Measurements from ENCODE around the gene OLFM2.

OLFM2 gene

GRCh38 chr19:9906475-9907087 is 29.7 kb downstream of the OLFM2 start:
- DNase-seq = no peak

DNA sequence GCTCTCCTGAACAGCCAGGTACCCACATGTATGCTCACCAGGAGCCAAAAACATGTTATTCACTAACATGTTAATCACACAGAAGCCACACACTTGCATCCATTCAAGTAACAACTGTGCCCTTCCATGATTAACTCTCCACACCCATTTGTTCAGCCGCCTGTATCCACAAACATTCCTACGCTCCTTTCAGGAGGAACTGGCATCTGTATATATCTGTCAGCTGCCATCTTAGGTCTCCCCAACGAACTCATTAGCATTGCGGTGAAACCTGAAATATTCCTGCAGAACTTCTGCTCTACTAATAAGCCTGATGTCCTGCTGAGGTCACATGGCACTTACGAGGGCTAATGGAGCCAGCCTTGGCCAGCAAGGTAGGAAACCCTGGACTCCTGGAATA is 33.0 kb downstream of the OLFM2 start:
- DNase-seq = no peak

DNA sequence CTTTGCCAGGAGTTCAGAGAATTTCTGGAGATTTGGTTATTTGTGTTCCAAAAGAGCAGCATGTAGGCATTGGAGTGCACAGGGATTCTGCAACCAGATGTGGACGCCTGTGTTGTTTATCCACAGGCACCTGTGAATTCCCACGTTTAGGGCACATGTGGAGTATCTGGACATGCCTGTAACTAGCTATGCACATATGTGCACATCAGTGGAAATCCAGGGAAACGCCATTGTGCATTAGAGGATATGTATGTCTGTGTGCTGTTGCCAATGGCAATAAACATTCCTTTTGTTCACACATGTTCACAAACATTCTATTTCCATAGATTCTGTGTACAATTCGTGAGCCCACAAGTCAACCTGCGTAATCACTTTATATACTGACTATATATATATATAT is 34.7 kb downstream of the OLFM2 start:
- DNase-seq = no peak

DNA sequence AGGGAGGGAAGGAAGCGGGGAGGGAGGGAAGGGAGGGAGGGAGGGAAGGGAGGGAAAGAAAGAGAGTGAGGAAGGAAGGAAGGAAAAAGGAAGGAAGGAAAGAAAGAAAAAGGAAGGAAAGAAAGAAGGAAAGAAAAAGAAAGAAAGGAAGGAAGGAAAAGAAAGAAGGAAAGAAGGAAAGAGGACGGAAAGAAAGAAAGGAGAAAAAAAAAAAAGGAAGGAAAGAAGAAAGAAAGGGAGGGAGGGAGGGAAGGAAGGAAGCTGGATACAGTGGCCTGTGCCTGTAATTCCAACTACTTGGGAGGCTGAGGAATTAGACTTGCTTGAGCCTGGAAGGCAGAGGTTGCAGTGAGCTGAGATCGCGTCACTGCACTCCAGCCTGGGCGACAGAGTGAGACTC is 35.3 kb downstream of the OLFM2 start:
- DNase-seq = no peak

DNA sequence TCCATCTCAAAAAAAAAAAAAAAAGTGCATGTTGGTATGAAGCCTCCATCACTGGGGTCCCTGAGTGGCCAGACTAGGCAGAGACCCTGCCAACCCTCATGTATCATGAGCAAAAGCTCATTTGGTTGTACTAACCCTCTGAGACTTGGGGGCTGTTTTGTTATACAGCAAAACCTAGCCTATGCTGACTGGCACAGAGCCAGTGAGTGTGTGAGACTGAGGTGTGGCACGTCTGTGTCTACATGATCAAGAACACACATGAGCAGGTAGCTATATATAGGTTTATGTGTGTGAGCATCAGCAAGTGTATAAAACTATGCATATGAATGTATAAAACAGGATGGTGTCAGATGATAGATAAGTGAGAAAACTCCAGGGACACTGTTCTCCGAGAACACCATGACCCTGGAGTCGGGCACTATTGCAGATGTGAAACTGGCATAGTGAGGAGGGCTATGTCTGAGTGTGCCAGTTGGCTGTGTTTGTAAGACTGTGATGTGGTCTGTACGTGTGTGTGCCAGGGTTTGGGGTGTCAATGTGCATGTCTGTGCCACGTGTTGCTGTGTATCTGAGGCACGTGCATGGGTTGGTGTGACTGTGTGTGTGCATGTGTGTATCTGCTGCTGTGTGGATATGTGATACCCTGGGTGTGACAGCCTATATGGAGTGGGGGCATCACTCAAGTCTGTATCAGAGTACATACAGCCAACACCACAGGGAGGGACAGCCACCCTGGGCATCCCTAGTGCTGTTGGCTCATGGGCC is 44.5 kb downstream of the OLFM2 start:
- no peak for DNase-seq

DNA sequence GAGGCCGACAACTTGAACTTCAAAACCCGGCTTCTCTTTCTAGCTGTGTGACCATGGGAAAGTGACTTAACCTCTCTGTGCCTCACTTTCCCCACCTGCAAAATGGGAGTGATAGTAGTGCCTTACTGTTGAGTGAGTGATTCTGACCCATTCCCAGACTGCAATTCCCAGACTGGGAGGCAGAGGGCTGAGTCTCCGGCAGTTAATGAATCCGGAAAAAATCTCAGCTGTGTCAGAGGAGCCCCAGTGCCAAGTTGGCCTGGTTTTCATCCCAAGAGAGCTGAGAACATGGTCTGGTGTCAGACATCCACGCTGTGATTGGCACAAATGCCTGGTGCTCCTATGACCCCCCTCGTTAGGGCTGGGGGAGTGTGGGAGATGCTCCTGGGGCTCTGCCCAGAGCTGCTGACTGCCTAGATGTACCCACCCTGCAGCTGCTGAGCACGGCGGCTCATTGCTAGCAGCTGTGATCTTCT is 51.2 kb downstream of the OLFM2 start:
- DNase-seq = no peak

GRCh38 chr19:9883764-9884163 is 52.6 kb downstream of the OLFM2 start:
- DNase-seq = no peak

DNA sequence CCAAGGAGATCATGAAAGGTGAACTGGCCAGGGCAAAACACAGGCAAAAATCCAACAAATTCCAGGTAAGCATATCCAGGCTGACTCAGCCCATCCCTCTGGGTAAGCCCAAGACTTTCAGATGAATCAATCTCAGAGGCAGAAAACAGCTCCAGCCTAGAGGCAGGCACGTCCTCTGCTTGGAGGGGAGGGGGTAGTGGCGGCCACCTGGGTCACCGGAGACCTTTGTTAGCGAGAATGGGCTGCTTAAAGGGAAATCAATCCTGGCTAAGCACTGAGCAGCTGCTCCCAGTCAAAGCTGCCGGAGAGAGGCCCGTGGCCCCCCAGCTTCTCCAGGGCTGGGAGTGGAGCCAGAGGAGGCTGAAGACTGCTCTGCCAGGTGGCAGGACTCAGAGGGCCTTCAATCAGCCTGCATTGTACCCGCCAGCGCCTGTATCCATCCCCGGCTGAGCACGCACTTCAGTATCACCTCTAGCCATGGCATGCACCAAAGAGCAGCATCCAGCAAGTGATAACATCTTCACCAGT is 53.0 kb downstream of the OLFM2 start:
- DNase-seq = no peak

GRCh38 chr19:9881720-9882119 is 54.6 kb downstream of the OLFM2 start:
- no peak for DNase-seq

- DNase-seq = no peak
Measured at GRCh38 chr19:9878511-9879196, 57.7 kb downstream of the OLFM2 start.

- DNase-seq = no peak
Measured at GRCh38 chr19:9877780-9878510, 58.4 kb downstream of the OLFM2 start.

DNA sequence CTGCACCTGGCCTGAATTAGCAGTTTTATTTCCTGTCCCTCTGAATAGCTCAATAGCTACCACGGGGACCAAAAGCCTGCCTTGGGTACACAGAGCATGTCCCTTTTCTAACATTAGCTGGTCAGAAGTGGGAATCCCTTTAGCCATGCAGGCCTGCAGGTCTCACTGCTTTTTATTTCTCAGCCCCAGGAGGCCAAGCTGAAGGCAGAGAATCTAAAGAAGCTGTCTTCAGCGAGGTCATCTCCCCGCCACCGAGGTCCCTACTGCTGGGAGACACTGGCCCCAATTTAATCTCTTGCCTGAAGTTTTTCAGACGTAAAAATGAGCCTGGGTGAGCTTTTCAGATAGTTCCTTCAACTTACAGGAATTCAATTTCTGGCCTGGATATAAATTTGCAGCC is 60.5 kb downstream of the OLFM2 start:
- DNase-seq = no peak

- no peak for DNase-seq
Measured at GRCh38 chr19:9875031-9875627, 61.2 kb downstream of the OLFM2 start.

GRCh38 chr19:9872618-9873242 is 63.6 kb downstream of the OLFM2 start:
- no peak for DNase-seq

DNA sequence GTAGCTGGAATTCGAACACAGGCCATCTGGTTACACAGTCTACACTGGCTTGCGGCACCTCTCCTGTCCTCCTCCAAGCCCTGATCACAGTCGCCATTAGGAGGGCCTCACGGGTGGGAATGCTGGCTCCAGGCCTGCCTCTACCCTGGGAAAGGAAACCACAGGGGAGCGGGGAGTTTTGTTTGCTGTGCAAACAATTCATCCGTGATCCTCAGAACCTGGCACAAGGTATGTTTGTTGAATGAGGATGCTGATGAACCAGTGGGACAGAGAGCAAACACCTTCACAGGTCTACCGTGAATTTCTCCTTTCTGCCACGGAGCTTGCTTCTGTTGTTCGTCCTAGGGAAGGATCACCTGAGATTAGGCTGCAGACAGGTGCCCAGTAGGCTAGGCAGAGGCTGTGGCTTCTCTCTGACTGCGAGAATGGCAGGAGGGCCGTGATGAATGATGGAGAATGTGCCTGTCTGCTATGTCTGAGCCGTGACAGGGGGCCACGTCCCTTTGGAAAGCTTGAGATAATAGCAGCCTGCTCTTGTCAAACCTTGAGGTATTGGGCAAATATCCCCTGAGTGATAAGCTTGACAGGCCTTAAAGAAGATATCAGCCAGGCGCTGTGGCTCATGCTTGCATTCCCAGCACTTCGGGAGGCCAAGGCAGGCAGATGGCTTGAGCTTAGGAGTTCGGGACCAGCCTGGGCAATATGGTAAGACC is 64.5 kb downstream of the OLFM2 start:
- no peak for DNase-seq

- DNase-seq = no peak
Measured at GRCh38 chr19:9868983-9869617, 67.2 kb downstream of the OLFM2 start.

DNA sequence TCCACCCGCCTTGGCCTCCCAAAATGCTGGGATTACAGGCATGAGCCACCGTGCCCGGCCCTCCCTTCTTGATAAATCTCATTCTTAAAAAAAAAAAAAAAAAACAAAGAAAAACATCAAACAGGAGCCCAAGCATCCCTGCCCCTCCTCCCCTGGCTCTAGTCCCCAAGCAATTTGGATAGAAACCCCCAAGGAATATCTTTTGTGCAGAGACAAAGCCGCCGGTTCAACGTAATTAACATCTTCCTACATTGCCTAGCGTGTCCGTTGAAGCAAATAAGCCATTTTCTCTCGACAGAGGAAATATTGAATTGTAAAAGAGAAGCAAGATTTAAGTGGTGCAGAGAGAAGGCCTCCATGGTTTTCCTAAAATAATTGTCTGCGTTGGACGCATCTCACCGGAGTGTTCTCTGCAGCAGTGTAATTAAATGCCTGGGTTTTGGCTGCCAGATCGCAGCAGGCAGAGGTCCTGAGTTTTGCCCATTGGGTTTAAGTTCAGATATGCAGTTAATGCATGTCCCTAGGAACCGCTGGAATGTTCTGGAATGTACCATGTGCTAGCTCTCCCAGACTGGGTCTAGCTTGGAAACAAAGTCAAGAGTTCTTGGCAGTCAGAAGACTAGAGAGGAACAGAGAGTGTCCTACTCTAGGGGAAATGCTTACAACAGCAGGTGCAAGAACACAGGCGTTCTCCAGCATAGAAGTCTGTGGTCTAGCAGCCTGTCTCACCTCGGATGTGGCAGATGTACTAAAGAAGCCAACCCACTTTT is 70.4 kb downstream of the OLFM2 start:
- DNase-seq = no peak

DNA sequence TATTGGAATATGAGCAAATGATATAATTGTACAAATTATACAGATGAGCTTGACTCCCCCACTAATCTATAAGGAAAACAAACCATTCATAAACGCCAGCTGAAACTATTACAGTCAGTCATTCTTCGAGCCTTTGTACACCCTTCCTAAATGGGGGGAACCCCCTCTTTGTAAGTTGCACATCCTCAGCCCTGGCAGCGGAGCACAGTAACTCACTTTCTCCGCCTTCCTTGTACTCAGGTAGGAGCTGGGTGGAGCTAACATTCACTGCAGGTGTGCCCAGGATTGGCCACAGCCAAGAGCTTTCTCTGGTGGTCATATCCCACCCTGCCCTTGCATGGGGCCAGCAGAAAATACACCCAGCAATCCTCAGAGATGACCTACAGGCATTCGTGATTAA is 72.6 kb downstream of the OLFM2 start:
- DNase-seq = no peak

GRCh38 chr19:9862938-9863337 is 73.4 kb downstream of the OLFM2 start:
- no peak for DNase-seq

DNA sequence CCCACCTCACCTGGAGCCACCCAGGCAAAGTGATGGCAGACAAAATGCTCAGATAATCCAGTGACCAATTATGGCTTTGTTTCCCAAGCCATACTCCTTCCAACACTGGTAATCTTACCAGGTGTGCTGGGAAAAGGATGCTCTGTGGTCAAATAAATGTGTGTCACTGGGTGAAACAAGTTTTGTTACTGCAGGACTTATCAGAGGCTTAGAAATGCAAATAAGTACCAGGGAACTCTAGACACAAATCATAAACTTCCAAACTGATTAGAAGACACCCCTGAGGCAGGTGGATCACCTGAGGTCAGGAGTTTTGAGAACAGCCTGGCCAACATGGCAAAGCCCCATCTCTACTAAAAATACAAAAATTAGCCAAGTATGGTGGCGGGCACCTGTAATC is 74.8 kb downstream of the OLFM2 start:
- no peak for DNase-seq

Data from effector CD8-positive, alpha-beta T cell (primary cell).